22Rv1 (cell line): ENCODE results near the gene SLC1A2.

Experiments used
- H3K27ac ChIP-seq: fragments of 450-650 bp; 2 replicates; pipeline ENCODE4 v1.5.1; 2017
- CTCF ChIP-seq: fragments of 450-650 bp; IDR thresholded peaks from 2 replicates; pipeline ENCODE4 v1.5.1; 2017; ENCODE audit warnings: mild to moderate bottlenecking
- ZFX ChIP-seq: fragments of 450-650 bp; IDR thresholded peaks from 2 replicates; pipeline ENCODE4 v1.6.1; 2017; ENCODE audit warnings: antibody characterized with exemption, borderline replicate concordance

SLC1A2 gene

GRCh38 chr11:35359321-35360054, 59.9 kb downstream of the SLC1A2 start:
- no peak for TF ChIP-seq ZFX
- no peak overlapping the region for H3K27ac ChIP-seq

- no peak for TF ChIP-seq CTCF
- no peak for TF ChIP-seq ZFX
- H3K27ac ChIP-seq = no peak overlapping the region
Measured at GRCh38 chr11:35358391-35358790, 61.0 kb downstream of the SLC1A2 start.

DNA sequence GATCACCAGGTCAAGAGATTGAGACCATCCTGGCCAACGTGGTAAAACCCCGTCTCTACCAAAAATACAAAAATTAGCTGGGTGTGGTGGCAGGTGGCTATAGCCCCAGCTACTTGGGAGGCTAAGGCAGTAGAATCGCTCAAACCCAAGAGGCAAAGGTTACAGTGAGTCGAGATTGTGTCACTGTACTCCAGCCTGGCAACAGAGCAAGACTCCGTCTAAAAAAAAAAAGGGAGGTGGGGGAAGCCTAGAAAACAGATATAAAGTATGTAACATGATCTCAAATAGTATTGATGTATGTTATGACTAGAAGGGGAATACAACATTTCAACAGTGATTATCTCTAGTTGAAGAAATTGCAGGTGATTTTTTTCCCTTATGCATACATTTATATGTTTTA, 61.4 kb downstream of the SLC1A2 start:
- TF ChIP-seq ZFX (no peak), CTCF (no peak)
- H3K27ac ChIP-seq = no peak overlapping the region

DNA sequence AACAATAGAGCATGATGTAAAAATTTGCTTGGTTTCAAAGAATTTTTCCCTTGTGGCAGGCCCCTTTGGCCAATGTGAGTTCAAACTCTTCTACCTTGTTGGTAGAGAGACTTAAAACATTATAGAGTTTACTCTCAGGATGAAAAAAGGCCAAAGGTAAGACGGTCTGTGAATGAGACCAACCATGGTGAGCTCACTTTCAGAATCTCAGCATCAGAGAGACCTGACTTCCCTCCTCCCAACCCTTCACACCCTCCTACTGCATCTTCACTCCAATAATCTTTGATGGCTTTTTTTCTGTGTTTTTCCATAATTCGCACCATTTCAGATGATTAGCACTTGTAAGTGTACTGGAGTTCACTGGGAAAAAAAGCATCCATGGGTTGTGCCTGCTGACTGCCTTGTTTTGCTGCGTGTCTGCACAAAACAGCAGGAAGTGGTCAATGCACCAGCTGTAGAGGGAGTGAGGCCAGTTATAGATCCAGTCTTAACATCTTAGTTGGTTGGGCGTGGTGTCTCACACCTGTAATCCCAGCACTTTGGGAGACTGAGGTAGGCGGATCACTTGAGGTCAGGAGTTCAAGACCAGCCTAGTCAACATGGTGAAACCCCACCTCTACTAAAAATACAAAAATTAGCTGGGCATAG, 64.1 kb downstream of the SLC1A2 start:
- TF ChIP-seq ZFX (no peak), CTCF (no peak)
- H3K27ac ChIP-seq = no peak overlapping the region

DNA sequence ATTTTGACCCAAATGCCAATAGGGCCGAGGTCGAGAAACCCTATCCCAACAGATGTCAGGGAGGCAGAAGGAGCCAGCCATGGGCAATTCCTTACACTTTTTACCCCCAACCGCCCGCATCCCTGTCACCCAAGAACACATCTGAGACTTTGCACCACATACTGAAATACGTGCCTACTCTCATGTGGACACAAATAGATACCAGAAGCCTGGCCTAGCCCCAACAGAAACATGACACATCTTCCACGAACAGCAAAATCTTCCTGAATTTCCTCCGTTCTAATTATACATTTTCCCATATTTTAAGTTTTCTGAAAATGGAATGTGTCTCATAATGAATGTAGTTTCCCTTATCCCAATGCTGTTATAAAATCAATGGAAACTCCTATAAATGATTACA, 64.7 kb downstream of the SLC1A2 start:
- no peak overlapping the region for H3K27ac ChIP-seq
- TF ChIP-seq CTCF = no peak
- no peak for TF ChIP-seq ZFX

DNA sequence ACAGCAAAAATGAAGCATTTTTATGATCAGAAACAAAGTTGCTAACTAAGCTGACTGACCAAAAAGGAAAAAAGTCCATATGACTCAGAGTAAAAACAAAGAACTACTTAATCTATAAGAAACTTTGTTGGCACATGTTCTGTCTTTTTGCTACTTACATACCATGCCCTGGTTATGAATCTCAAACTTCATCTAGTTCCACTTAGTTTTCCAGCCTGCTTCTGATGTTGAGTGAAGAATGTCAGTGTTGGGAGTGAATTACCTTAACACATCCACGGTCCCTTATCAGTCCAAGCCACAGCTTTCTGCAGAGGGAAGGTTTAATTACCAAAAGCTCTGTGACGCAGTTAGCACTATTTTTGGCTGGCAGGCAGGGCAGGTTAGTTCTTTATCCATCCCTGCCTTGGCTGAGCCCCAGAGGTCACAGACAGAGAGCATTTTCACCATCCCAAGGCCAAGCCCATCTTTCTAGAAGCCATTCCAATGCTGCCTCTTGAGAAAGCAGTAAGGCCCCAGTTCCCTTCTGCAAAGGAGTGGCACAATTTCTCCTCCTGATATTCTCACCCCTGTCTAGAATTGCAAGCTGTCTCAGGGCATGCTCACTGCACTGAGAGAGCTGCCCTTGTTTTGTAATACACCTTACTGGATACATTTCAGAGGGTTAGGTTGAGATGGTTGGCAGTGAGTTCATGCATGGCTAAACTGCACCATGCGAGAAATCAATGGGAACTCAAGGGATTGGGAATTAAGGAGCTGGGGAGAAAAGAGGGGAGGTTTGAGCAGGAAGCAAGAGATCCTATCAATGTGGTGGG, 67.1 kb downstream of the SLC1A2 start:
- TF ChIP-seq CTCF (no peak), ZFX (no peak)
- no peak overlapping the region for H3K27ac ChIP-seq

DNA sequence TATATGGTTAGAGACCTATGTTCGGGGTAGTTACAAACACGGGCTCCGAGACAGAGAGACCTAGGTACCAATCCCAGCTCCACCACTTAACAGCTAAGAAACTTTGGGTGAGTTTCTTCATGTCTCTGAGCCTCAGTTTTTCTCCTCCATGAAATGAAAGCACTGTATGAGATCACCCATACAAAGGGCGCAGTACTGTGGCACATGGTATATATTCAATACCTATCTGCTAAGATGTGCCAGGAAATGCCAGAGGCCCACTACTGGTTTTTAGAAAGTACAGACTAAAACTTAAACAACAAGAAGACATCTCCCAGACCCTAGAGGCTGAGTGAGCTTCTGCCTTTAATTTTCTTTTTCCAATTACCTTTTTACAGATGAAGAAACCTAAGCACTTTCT, 69.5 kb downstream of the SLC1A2 start:
- TF ChIP-seq CTCF = no peak
- H3K27ac ChIP-seq = no peak overlapping the region
